ENCODE data around the gene TASP1.
"Not testable (repeated sequence)": the region's sequence is repeated elsewhere in the genome, so short reads cannot be mapped to it uniquely, and the experiment has no call there.

TASP1 gene

GRCh38 chr20:13611611-13612125 is 27.1 kb downstream of the TASP1 start:
- in situ Hi-C loops (cut with MboI; ENCODE audit: low sequenced_read_pairs, unreplicated experiment): no loop called here
- TF ChIP-seq CTCF (IDR thresholded peaks at IDR 0.05; ENCODE audit: borderline replicate concordance, control extremely low read depth, extremely low read depth, insufficient read depth, missing control alignments): no peak

DNA sequence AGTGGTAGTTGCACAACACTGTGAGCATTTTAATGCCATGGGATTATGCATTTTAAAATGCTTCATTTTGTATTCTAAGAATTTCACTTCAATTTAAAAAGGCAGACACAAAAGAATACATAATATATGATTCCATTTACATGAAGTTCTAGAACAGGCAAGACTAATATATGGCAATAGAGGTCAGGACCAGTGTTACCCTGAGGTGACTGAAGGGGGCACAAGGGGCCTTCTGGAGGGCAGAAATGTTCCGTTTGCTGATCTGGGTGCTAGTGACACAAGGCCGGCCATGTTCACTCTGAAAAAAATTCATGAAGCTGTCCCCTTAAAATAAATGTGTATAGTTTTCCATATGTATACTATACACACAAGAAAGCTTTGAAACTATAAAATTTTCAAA is 28.5 kb downstream of the TASP1 start:
- no peak for TF ChIP-seq CTCF (IDR thresholded peaks at IDR 0.05; ENCODE audit: borderline replicate concordance, control extremely low read depth, extremely low read depth, insufficient read depth, missing control alignments)
- no peak for DNase-seq (ENCODE audit: low spot score)
- in situ Hi-C loops (cut with MboI; ENCODE audit: low sequenced_read_pairs, unreplicated experiment): no loop called here

More at GRCh38 chr20:13611611-13612125, 27.1 kb downstream of the TASP1 start:
- DNase-seq (ENCODE audit: low spot score): no peak

DNA sequence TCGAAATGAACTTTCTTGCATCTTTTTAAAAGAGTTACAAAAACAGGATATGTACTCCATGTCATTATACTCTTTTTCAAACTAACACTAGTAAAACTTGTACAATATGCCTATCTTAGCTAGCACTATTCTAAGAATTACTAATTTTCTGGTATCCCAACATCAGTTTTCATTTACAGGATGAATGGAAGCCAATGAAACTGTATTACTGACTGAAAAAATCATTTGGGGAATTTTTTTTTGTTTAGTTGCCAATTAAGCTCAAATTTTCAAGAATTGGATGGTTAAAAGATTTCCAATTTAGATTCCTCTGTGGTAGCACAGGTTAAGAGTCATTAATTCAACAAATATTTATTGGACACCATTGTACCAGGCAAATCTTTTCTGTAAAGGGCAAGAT is 30.7 kb downstream of the TASP1 start:
- no peak for DNase-seq (ENCODE audit: low spot score)
- in situ Hi-C loops (cut with MboI; ENCODE audit: low sequenced_read_pairs, unreplicated experiment): no loop called here
- no peak for TF ChIP-seq CTCF (IDR thresholded peaks at IDR 0.05; ENCODE audit: borderline replicate concordance, control extremely low read depth, extremely low read depth, insufficient read depth, missing control alignments)

DNA sequence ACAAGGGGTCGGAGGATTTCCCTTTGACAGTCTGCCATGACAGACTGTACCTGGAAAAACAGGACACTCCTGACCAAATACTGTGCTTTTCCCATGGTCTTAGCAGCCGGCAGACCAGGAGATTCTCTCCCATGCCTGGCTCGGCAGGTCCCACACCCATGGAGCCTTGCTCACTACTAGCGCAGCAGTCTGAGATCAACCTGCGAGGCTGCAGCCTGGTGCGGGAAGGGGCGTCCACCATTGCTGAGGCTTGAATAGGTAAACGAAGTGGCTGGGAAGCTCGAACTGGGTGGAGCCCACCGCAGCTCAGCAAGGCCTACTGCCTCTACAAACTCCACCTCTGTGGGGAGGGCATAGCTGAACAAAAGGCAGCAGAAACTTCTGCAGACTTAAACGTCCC is 45.3 kb downstream of the TASP1 start:
- DNase-seq (ENCODE audit: low spot score); in situ Hi-C loops (cut with MboI; ENCODE audit: low sequenced_read_pairs, unreplicated experiment): not testable (repeated sequence)

DNA sequence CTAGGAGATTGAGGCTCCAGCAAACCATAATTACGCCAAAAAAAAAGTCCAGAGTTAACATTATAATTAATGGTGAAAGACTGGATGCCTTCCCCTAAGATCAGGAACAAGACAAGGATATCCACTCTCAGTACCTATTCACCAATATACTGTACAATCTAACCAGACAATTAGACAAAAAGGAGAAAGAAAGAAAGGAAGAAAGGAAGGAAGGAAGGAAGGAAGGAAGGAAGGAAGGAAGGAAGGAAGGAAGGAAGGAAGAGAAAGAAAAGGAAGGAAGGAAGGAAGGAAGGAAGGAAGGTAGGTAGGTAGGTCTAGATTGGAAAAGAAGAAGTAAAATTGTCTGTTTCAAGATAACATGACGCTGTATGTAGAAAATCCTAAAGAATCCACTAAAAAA is 50.7 kb downstream of the TASP1 start:
- no peak for TF ChIP-seq CTCF (IDR thresholded peaks at IDR 0.05; ENCODE audit: borderline replicate concordance, control extremely low read depth, extremely low read depth, insufficient read depth, missing control alignments)
- in situ Hi-C loops (cut with MboI; ENCODE audit: low sequenced_read_pairs, unreplicated experiment): no loop called here
- no peak for DNase-seq (ENCODE audit: low spot score)

GRCh38 chr20:13587370-13587769 is 51.4 kb downstream of the TASP1 start:
- no peak for TF ChIP-seq CTCF (IDR thresholded peaks at IDR 0.05; ENCODE audit: borderline replicate concordance, control extremely low read depth, extremely low read depth, insufficient read depth, missing control alignments)
- in situ Hi-C loops (cut with MboI; ENCODE audit: low sequenced_read_pairs, unreplicated experiment): no loop called here
- DNase-seq (ENCODE audit: low spot score): no peak

- DNase-seq (ENCODE audit: low spot score): no peak
- TF ChIP-seq CTCF (IDR thresholded peaks at IDR 0.05; ENCODE audit: borderline replicate concordance, control extremely low read depth, extremely low read depth, insufficient read depth, missing control alignments): no peak
- in situ Hi-C loops (cut with MboI; ENCODE audit: low sequenced_read_pairs, unreplicated experiment): no loop called here
These were observed 52.6 kb downstream of the TASP1 start for GRCh38 chr20:13586133-13586532.

All from GM13976 (cell line).